ENCODE results near the gene MAFB. TPM values are rescaled to one million over a fixed set of nuclear protein-coding genes. Genes with fewer than 3 reads are reported as not detected.
A peak's percentile ranks its signal among the peaks of the same experiment; 100 is the strongest.

The MAFB gene
- total RNA-seq, 1 donor from 2014 or later = 1.3 TPM

DNA sequence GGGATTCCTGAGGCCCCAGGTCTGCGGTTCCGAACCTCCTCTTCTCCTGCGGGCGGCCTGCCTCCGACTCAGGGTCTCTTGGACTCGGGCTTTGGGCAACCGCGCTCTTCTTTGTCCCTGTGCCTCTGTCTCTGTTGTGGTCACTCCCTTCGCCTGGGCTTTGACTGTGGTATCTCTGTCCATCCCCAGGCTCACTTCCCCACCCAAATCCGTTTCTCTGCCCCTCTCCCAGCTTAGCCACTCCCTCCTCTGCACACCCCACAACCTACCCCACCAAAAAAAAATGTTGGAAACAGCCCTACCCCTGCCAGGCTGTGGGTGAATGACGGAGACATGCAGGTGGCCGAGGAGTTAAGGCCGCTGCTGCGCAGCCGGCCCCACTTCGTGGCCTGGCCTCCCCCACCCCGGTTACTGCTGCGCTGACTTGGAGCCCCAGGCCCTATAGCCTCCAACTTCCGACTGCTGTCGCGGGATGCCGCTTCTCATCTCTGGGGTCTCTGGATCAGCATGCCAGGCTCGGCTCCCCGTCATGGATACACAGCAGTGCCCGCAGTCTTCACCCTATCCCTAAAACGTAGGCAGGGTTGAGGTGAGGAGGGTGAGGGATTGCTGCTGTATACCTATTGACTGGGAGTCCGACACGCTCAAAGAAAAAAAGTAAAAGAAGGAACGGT lies 2.7 kb upstream of the MAFB start:
- Histone ChIP-seq H3K36me3 (ENCODE audit: control insufficient read depth, insufficient read depth, low read length) (no peaks in the 10 kb centered on the region), H3K27me3 (ENCODE audit: control insufficient read depth, insufficient read depth, low read length) (peaks cover 49% of the 10 kb centered on the region), H3K4me3 (ENCODE audit: low read depth, low read length) (no peak overlapping the region)
- TF ChIP-seq, protein P1, sequence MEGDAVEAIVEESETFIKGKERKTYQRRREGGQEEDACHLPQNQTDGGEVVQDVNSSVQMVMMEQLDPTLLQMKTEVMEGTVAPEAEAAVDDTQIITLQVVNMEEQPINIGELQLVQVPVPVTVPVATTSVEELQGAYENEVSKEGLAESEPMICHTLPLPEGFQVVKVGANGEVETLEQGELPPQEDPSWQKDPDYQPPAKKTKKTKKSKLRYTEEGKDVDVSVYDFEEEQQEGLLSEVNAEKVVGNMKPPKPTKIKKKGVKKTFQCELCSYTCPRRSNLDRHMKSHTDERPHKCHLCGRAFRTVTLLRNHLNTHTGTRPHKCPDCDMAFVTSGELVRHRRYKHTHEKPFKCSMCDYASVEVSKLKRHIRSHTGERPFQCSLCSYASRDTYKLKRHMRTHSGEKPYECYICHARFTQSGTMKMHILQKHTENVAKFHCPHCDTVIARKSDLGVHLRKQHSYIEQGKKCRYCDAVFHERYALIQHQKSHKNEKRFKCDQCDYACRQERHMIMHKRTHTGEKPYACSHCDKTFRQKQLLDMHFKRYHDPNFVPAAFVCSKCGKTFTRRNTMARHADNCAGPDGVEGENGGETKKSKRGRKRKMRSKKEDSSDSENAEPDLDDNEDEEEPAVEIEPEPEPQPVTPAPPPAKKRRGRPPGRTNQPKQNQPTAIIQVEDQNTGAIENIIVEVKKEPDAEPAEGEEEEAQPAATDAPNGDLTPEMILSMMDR (IDR thresholded peaks at IDR 0.05; ENCODE audit: insufficient read depth, low read length, severe bottlenecking) = no peak
- FAIRE-seq (no peak), DNase-seq (ENCODE audit: low read depth) (no peak)

DNA sequence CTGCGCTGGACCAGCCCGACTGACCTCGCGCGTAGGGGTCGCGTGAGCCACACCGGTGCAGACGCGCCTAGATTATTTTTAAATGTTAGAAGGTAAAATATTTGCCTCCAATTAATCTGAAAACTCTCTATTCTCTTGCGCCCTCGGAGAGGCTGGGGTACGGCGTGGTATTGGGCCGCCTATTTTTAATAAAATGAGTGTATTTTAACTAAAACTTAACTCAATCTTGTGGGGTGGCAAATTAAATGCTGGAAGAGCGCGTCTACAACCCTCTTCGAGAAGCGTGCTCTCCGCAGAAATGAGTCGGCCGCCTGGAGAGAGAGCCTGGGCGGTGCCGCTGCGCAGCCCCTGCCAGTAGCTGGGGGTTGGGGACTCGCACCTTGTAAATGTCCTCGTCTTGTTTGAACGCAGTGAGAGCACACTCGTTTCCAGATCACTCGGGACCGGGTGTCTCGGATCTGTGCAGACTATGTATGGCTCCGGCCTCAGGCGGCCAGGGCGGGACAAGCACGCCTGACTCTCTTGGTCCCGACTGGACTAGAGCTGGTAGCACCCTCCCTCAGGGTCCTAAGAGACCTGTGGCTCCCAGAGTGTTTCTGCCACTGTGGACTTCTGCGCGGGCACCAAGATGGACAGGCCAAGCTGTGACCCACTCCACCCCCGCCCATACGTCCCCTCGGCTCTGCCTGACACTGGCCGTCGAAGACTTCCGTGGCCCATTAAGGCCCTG lies 2.0 kb upstream of the MAFB start:
- FAIRE-seq (no peak), DNase-seq (ENCODE audit: low read depth) (no peak)
- TF ChIP-seq, protein P1 (IDR thresholded peaks at IDR 0.05; ENCODE audit: insufficient read depth, low read length, severe bottlenecking) = no peak
- Histone ChIP-seq H3K36me3 (ENCODE audit: control insufficient read depth, insufficient read depth, low read length) (no peaks in the 10 kb centered on the region), H3K4me3 (ENCODE audit: low read depth, low read length) (no peak overlapping the region), H3K27me3 (ENCODE audit: control insufficient read depth, insufficient read depth, low read length) (peaks cover 53% of the 10 kb centered on the region)

GRCh38 chr20:40689943-40690835 lies 1.2 kb upstream of the MAFB start:
- Histone ChIP-seq H3K4me3 (ENCODE audit: low read depth, low read length) (peak overlapping the region; percentile 50), H3K27me3 (ENCODE audit: control insufficient read depth, insufficient read depth, low read length) (peaks cover 54% of the 10 kb centered on the region), H3K36me3 (ENCODE audit: control insufficient read depth, insufficient read depth, low read length) (no peaks in the 10 kb centered on the region)
- FAIRE-seq = no peak
- TF ChIP-seq, protein P1 (IDR thresholded peaks at IDR 0.05; ENCODE audit: insufficient read depth, low read length, severe bottlenecking) = peak; percentile 98
- DNase-seq (ENCODE audit: low read depth) = peak; percentile 59

DNA sequence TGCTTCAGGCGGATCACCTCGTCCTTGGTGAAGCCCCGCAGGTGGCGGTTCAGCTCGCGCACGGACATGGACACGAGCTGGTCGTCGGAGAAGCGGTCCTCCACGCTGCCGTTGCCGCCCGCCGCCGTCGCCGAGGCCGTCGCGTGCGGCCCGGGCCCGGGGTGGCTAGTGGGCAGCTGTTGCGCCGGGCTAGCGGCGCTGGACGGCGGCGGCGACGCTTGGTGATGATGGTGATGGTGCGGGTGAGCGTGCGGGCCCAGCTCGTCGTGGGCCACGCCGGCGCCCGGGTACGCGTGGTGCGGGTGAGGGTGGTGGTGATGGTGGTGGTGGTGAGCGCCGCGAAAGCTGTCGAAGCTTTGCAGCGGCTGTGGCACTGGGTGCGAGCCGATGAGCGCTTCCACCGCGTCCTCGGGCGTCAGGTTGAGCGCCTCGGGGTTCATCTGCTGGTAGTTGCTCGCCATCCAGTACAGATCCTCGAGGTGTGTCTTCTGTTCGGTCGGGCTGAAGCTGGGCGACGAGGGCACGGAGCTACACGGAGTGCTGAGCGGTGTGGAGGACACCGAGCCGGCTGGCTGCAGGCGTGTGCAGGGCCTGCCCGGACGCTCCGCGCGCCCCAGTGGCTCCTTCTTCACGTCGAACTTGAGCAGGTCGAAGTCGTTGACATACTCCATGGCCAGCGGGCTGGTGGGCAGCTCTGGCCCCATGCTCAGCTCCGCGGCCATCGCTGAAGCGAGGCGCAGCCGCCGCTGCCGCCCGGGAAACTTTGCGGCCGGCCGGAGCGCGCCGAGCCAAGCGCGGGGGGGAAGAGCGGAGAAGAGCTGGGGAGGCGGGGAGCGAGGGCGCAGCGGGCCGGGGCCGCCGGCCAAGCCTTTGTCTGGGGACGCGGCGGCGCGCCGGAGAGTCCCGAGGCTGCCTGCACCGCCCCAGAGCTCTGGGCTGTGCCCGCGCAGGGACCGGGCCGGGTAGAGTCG lies 622 bp downstream of the MAFB start:
- peaks cover 48% of the 10 kb centered on the region for H3K27me3 ChIP-seq (ENCODE audit: control insufficient read depth, insufficient read depth, low read length)
- DNase-seq (ENCODE audit: low read depth) (no peak), FAIRE-seq (no peak)
- peak overlapping the region; percentile 50 for H3K4me3 ChIP-seq (ENCODE audit: low read depth, low read length)
- no peaks in the 10 kb centered on the region for H3K36me3 ChIP-seq (ENCODE audit: control insufficient read depth, insufficient read depth, low read length)
- TF ChIP-seq, protein P1 (IDR thresholded peaks at IDR 0.05; ENCODE audit: insufficient read depth, low read length, severe bottlenecking) = no peak

All from bronchial epithelial cell (primary cell).